ENCODE data around the gene LRRC4B.

LRRC4B gene

GRCh38 chr19:50501186-50501567 is 67.1 kb downstream of the LRRC4B start:
- no peak for DNase-seq

GRCh38 chr19:50500753-50501151 is 67.5 kb downstream of the LRRC4B start:
- DNase-seq: no peak

DNA sequence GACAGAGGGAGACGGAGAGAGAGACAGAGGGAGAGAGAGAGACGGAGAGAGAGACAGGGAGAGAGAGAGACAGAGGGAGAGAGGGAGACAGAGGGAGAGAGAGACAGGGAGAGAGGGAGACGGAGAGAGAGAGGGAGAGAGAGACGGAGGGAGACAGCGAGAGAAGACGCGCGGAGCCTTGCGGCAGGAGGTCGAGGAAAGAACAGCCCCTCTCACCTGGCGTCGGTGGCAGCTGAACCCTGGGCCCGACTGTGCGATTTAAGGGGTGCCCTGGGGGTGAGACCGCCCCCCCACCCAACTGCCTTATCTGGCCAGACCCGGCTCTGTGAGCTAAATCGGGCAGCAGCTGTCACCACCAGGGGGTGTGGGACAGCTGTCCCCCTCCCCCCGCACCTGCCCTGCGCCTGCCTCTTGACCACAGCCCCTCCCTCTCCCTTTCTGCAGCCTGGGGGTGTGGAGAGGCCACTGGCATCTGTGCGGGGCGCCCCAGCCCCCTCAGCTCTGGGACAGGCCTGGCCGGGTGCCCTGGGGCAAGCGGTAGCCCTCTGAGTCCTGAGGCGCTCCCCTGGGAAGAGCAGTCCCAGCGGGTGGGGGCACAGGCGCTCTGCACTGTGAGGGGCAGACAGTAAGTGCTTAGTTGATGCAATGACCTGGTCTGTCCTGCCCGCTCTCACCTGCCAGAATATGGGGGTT is 68.0 kb downstream of the LRRC4B start:
- no peak for DNase-seq

DNA sequence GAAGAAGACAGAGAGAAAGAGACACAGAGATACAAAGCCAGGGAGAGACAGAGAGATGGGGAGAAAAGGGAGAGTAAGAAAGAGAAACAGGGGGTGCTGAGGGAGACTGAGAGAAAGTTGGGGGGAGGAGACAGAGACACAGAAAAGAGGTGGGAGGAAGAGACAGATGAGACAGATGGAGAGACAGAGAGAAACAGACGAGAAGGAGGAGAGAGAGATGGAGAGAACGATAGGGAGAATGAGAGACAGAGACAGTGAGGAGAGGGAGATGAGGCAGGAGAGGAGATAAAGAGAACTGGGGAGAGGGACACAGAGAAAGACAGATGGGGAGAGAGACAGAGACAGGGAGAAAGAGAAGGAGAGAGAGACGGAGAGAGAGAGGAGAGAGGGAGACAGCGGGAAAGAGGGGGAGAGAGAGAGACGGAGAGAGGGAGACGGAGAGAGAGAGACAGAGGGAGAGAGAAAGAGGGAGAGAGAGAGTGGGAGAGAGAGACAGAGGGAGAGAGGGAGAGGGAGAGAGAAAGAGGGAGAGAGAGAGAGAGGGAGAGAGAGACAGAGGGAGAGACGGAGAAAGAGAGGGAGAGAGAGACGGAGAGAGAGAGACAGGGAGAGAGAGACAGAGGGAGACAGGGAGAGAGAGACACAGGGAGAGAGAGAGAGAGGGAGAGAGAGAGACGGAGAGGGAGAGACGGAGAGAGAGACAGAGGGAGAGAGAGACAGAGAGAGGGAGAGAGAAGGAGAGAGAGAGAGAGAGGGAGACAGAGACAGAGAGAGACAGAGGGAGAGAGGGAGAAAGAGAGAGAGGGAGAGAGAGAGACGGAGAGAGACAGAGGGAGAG is 69.8 kb downstream of the LRRC4B start:
- DNase-seq: no peak

- DNase-seq: no peak
Observed at GRCh38 chr19:50497022-50497405, 71.2 kb downstream of the LRRC4B start.

GRCh38 chr19:50496189-50497021 is 71.8 kb downstream of the LRRC4B start:
- DNase-seq: no peak

DNA sequence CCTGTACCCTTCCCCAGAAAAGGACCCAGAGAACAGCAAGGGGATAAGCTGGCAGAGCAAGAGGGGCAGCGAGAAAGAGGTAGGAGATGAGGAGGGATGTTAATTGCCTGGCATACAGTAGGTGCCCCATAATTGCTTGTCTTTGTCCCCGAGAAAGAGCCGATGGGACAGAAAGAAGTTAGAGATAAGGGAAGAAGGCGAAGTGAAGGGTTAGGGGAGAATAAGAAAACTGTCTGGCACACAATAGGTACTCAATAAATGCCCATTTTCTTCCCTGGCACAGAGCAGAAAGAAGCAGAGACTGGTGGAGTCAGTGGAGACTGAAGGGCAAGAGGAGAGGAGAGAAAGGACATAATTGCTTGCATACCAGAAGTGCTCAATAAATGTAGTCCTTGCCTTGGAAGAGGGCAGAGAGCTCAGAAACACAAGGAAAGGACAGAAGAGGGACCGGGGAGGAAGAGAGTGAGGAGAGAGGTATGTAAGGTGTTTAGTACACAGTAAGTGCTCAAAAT is 73.2 kb downstream of the LRRC4B start:
- no peak for DNase-seq

- no peak for DNase-seq
Observed at GRCh38 chr19:50494186-50495019, 73.8 kb downstream of the LRRC4B start.

DNA sequence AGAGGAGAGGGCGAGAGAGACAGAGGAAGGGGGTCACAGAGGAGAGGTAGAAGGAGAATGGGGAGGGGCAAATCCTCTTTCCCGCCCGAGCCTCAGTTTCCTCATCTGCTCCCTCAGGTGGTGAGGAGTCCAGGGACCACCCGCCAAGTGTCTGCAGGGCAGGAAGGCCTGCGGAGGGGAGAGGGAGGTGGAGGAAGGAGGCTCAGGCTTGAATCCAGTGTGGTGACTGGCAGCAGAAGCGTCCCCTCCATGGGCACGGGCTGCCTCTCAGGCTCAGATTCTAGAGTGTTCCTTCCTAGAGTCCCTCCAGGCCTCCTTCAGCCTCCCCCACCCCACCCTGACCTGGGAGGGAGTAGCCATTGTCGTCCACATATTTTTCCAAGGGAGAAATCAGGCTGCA is 75.1 kb downstream of the LRRC4B start:
- no peak for DNase-seq

- no peak for DNase-seq
Observed at GRCh38 chr19:50492303-50493052, 75.8 kb downstream of the LRRC4B start.

DNA sequence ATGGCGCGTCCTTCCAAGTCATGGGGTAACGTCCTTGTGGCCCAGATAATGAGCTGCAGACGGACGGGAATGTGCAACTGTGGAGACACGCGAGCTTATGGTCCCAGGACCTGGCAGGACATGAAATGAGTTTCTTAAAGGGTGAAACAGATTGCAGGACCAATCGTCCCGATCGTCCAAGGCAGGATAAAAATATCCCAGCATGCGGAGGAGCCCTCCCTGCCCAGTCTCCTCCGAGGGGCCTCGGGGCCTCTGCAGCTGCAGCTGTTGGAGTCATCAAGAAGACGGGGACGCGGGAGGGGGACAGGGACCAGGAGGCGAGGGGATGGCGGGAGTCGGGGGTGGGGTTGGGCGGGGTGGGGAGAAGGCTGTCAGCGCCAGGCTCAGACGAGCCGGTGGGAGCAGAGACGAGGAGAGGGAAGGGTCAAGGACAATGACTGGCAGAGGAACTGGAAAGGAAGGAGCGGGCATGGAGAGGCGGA is 77.2 kb downstream of the LRRC4B start:
- DNase-seq: no peak

DNA sequence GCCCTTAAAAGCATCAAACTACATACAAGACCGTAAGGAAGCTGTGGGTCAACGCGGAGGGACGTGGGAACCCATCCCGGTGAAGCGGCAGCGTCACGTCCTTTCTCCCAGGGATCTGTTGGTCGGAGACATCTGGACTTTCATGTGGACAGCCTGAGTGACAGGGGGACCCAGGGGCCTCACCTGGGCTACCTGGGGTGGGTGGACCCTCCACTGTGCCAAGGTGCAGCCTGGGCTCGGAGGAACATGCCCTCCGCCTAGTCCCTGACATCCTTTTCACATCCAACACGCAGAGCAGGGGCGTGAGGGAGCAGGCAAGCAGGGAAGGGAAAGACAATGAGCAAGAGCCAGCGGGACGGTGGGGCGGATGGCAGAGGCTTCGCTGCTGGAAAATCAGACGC is 77.8 kb downstream of the LRRC4B start:
- DNase-seq: no peak

GRCh38 chr19:50489461-50490011 is 78.7 kb downstream of the LRRC4B start:
- no peak for DNase-seq

DNA sequence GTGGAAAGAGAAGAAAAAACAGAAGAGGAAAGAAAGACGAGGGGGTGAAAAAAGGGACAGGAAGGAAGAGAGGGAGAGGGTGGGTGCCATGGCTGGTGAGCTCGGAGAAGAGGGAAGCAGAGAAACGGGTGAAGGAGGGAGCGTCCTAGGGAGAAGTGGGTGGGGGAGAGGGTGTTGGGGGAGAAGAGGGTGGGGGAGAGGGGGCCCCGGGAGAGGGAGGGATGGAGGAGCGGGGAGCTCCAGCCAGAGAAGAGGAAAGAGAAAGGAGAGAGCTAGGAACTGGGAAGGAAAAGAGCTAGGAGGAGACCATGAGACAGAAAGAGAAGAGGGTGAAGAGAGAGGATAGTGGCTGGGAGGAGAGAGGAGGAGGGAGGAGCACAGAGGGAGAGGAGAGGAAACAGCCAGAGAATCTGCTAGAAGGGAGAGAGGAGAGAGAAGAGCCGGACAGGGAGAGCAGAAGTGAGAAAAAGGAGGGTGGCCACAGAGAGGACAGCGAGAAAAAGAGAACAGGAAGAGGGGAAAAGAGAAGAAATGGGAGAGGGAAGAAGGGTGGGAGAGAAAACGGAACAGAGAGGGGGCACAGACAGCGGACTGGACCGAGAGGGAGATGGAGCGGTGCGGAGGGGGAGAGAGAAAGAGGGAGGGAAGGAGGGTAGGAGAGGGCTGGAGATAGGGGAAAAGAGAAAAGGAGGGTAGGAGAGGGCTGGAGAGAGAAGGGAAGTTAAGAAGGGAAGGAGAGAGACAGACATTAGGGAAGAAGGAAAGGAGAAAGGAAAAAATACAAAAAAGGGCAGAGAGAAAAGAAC is 79.6 kb downstream of the LRRC4B start:
- DNase-seq: no peak

- no peak for DNase-seq
Observed at GRCh38 chr19:50486823-50487515, 81.3 kb downstream of the LRRC4B start.

DNA sequence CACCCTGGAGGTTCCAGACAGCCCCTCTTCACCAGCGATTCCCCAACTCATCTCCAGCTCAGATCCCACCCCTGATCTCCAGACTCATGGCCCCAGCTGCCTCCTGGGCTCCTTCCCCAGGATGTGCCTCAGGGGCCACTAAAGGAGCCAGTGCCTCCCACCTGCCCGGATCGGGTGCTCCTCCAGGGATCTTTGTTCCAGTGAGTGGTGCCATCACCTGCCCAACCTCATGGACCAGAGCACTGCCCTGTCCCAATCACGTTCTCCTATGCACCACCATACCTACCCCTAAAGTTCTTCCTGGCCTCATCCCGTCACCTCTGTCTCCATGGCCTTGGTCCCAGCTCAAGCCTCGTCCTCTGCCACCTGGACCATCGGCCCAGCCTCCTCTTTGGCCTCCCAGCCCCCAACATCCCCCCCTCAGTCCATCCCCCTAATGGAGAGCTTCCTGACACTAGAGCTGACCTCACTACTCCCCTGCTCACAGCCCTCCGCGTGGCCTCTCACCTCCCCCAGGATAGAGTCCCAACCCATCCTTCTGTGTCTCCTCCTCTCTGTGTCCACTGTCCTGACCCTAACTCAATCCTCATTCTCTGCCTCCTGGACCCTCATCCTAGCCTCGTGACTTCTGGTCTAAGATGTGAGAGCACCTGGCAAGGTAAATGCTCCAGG is 82.8 kb downstream of the LRRC4B start:
- no peak for DNase-seq

DNA sequence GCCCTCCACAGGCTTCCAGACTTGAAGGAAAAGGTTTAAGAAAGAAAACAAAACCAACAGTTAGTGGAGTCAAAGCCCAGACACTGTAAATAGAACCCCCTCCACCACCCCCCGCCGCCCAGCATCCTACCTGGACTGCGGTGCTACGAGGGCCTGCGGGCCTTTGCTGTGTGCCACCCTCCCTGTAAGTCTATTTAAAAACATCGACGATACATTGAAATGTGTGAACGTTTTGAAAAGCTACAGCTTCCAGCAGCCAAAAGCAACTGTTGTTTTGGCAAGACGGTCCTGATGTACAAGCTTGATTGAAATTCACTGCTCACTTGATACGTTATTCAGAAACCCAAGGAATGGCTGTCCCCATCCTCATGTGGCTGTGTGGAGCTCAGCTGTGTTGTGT is 85.3 kb downstream of the LRRC4B start:
- no peak for DNase-seq

GRCh38 chr19:50482271-50482855 is 85.9 kb downstream of the LRRC4B start:
- no peak for DNase-seq
